Endothelial cell of umbilical vein (primary cell): Measurements from ENCODE around the gene CASK. TPM values are rescaled to one million over a fixed set of nuclear protein-coding genes. Genes with fewer than 3 reads are reported as not detected.

Experiments
- BruUV-seq: library from RNA; stranded (reverse); fragments of 400-500 nt; replicated peaks from 2 replicates; lab custom pipeline; 2021; lab: Mats Ljungman, UMichigan
- CTCF ChIA-PET: fragments of 300-600, 350-600 bp; sonication (Branson Sonifier 250); formaldehyde crosslinking; loops from one replicate; lab custom pipeline; 2021; ENCODE audit warnings: antibody characterized with exemption, inconsistent platforms; lab: Charles Lee
- POLR2A ChIA-PET: fragments of 300-600, 350-600 bp; sonication (Branson Sonifier 250); formaldehyde crosslinking; loops from one replicate; lab custom pipeline; 2021; ENCODE audit warnings: antibody characterized with exemption, inconsistent platforms; lab: Charles Lee
- DNase-seq: peaks from one replicate; pipeline ENCODE4 v3.0.0-alpha.2; 2011; ENCODE audit warnings: low read depth, low spot score
- FAIRE-seq: peaks from 2 replicates; lab custom pipeline; 2011; peaks lifted over from hg19 to GRCh38; lab: Jason Lieb, UNC
- H2AFZ ChIP-seq: 2 replicates; pipeline ENCODE4 v1.6.0; 2012; ENCODE audit warnings: low read depth, low read length, control low read depth, inconsistent platforms
- H3K27ac ChIP-seq: 2 replicates; pipeline ENCODE4 v1.5.1; 2011; ENCODE audit warnings: low read depth, mild to moderate bottlenecking, control low read depth, low read length, moderate library complexity; ENCODE audit not compliant: insufficient read depth
- H3K27me3 ChIP-seq, 2 experiments: 2 replicates each; pipeline versions ENCODE4 v1.6.0 to v1.6.1; 2011; ENCODE audit warnings: low read length in 2 of 2, mixed read lengths in 1 of 2; ENCODE audit not compliant: control insufficient read depth in 2 of 2, insufficient read depth in 2 of 2
- H3K36me3 ChIP-seq, 2 experiments: 2 replicates in 1 of 2; 3 replicates in 1 of 2; pipeline ENCODE4 v1.5.1; 2011; ENCODE audit warnings: low read length in 2 of 2, mild to moderate bottlenecking in 1 of 2, moderate library complexity in 1 of 2; ENCODE audit not compliant: control insufficient read depth in 2 of 2, insufficient read depth in 2 of 2; ENCODE audit errors: extremely low read depth in 1 of 2
- H3K4me1 ChIP-seq: 3 replicates; pipeline ENCODE4 v1.5.1; 2011; ENCODE audit warnings: mild to moderate bottlenecking, low read length; ENCODE audit not compliant: control insufficient read depth, insufficient read depth; ENCODE audit errors: extremely low read depth
- H3K4me2 ChIP-seq: 2 replicates; pipeline ENCODE4 v1.6.1; 2011; ENCODE audit warnings: low read length, control low read depth, mixed read lengths; ENCODE audit not compliant: insufficient read depth
- H3K4me3 ChIP-seq, 3 experiments: fragments of 200-600 bp in 1 of 3; sonication (generic), shearing (Covaris generic) in 1 of 3; replicated peaks in 1 of 3; 2 replicates each; pipeline ENCODE4 v1.5.1; 2011 to 2016; ENCODE audit warnings: control low read depth in 3 of 3, low read length in 3 of 3, mild to moderate bottlenecking in 2 of 3, inconsistent platforms in 1 of 3, low read depth in 1 of 3, moderate library complexity in 1 of 3; ENCODE audit not compliant: insufficient read depth in 1 of 3
- H3K79me2 ChIP-seq: 2 replicates; pipeline ENCODE4 v1.6.0; 2012; ENCODE audit warnings: low read length, inconsistent platforms; ENCODE audit not compliant: control insufficient read depth, insufficient read depth
- H3K9ac ChIP-seq: replicated peaks from 2 replicates; pipeline ENCODE3; 2011; ENCODE audit warnings: low read length, control low read depth; ENCODE audit not compliant: insufficient read depth; ENCODE audit errors: extremely low read depth
- H3K9me1 ChIP-seq: replicated peaks from 3 replicates; pipeline ENCODE4 v1.6.0; 2011; ENCODE audit warnings: mild to moderate bottlenecking, low read length; ENCODE audit not compliant: control insufficient read depth, insufficient read depth; ENCODE audit errors: extremely low read depth
- H3K9me3 ChIP-seq: replicated peaks from 2 replicates; pipeline ENCODE4 v1.5.1; 2012; ENCODE audit warnings: low read length, inconsistent platforms; ENCODE audit not compliant: control insufficient read depth, insufficient read depth
- H4K20me1 ChIP-seq: replicated peaks from 2 replicates; pipeline ENCODE3; 2011; ENCODE audit warnings: mild to moderate bottlenecking, low read length; ENCODE audit not compliant: control insufficient read depth, insufficient read depth; ENCODE audit errors: extremely low read depth
- EZH2 ChIP-seq: IDR thresholded peaks from 2 replicates; pipeline ENCODE4 v1.6.1; 2012; ENCODE audit warnings: borderline replicate concordance, low read depth, mild to moderate bottlenecking, moderate library complexity, low read length, inconsistent platforms; ENCODE audit not compliant: severe bottlenecking
- FOS ChIP-seq: IDR thresholded peaks from 2 replicates; pipeline ENCODE4 v1.6.1; 2011; ENCODE audit warnings: mild to moderate bottlenecking, low read length, moderate library complexity, borderline replicate concordance; ENCODE audit not compliant: insufficient read depth
- GATA2 ChIP-seq: IDR thresholded peaks from 2 replicates; pipeline ENCODE4 v1.7.0; 2011; ENCODE audit warnings: low read depth, mild to moderate bottlenecking, moderate library complexity, mixed read lengths, low read length; ENCODE audit not compliant: insufficient read length, insufficient read depth
- JUN ChIP-seq: IDR thresholded peaks from 2 replicates; pipeline ENCODE4 v1.6.1; 2011; ENCODE audit warnings: borderline replicate concordance, low read depth; ENCODE audit not compliant: insufficient read length, insufficient read depth
- MAX ChIP-seq: IDR thresholded peaks from 2 replicates; pipeline ENCODE4 v1.6.1; 2011; ENCODE audit not compliant: insufficient read depth, insufficient read length
- MYC ChIP-seq: IDR thresholded peaks from one replicate; pipeline ENCODE4 v1.6.1; 2011; ENCODE audit warnings: mild to moderate bottlenecking, low read depth, low read length
- POLR2A ChIP-seq: IDR thresholded peaks from 2 replicates; pipeline ENCODE4 v1.6.1; 2012; ENCODE audit warnings: low read depth, mild to moderate bottlenecking, control low read depth, low read length
- POLR2AphosphoS5 ChIP-seq: IDR thresholded peaks from 2 replicates; pipeline ENCODE4 v1.6.1; 2012; ENCODE audit warnings: low read depth, mild to moderate bottlenecking, control low read depth, low read length, moderate library complexity; ENCODE audit not compliant: insufficient read depth
- dilution Hi-C: fragments of 300-500 bp; cut with MboI; formaldehyde crosslinking; loops from one replicate; pipeline ENCODE4 v1.15.0; 2019; ENCODE audit warnings: low sequenced_read_pairs; ENCODE audit not compliant: extremely low pct_ligation_motif_present
- intact Hi-C: fragments of 100-400 bp; cut with micrococcal nuclease; formaldehyde crosslinking; loops from one replicate; pipeline ENCODE4 v1.10.0; 2022
- polyA plus RNA-seq, 4 experiments: library from polyadenylated mRNA; depleted of rRNA in 3 of 4; stranded (reverse) in 3 of 4; unstranded in 1 of 4; fragments of >200 nt; gene quantifications; 2 replicates each; pipeline versions ENCODE4 v1.2.1 to v1.2.3, GENCODE V29; 2011 to 2012; ENCODE audit warnings: missing spikeins in 1 of 4
- total RNA-seq: library from RNA; stranded (reverse); gene quantifications from 2 replicates; pipeline ENCODE4 v1.2.3, GENCODE V29; 2021
- TF ChIP-seq, protein P1 (sequence below), 2 donors: IDR thresholded peaks; 1 replicate in 1 of 2; 2 replicates in 1 of 2; pipeline ENCODE4 v1.5.1; 2011; ENCODE audit warnings: low read length in 2 of 2, mild to moderate bottlenecking in 2 of 2, moderate library complexity in 2 of 2, control low read depth in 1 of 2, inconsistent platforms in 1 of 2, low read depth in 1 of 2; ENCODE audit not compliant: insufficient read depth in 1 of 2; ENCODE audit errors: extremely low read depth in 1 of 2

The CASK gene
- total and polyA plus RNA-seq, 2 donors (not counting 3 experiments of a cell fraction or from before 2014, with no cell fraction given): 6.4 to 30.4 TPM

GRCh38 chrX:41913476-41913875, 9.9 kb downstream of the CASK start:
- Histone ChIP-seq H3K9me1 (no peaks in the 10 kb centered on the region), H3K4me1 (no peaks in the 10 kb centered on the region), H3K4me3 (no peak overlapping the region), H3K9ac (no peak overlapping the region), H3K4me2 (no peak overlapping the region), H4K20me1 (no peaks in the 10 kb centered on the region), H3K27ac (no peak overlapping the region), H3K79me2 (peaks cover 7% of the 10 kb centered on the region), H2AFZ (no peak overlapping the region), H3K27me3 (no peaks in the 10 kb centered on the region), H3K9me3 (no peaks in the 10 kb centered on the region), H3K36me3 (no peaks in the 10 kb centered on the region)
- dilution Hi-C loops: no loop called here
- CTCF ChIA-PET: no interaction called here
- no TSS peak for BruUV-seq
- POLR2A ChIA-PET: no interaction called here
- TF ChIP-seq, protein P1, sequence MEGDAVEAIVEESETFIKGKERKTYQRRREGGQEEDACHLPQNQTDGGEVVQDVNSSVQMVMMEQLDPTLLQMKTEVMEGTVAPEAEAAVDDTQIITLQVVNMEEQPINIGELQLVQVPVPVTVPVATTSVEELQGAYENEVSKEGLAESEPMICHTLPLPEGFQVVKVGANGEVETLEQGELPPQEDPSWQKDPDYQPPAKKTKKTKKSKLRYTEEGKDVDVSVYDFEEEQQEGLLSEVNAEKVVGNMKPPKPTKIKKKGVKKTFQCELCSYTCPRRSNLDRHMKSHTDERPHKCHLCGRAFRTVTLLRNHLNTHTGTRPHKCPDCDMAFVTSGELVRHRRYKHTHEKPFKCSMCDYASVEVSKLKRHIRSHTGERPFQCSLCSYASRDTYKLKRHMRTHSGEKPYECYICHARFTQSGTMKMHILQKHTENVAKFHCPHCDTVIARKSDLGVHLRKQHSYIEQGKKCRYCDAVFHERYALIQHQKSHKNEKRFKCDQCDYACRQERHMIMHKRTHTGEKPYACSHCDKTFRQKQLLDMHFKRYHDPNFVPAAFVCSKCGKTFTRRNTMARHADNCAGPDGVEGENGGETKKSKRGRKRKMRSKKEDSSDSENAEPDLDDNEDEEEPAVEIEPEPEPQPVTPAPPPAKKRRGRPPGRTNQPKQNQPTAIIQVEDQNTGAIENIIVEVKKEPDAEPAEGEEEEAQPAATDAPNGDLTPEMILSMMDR (IDR thresholded peaks at IDR 0.05; ENCODE audit: extremely low read depth in 1 of 2, insufficient read depth in 1 of 2, low read depth in 1 of 2, low read length in 2 of 2): no peak
- no peak for TF ChIP-seq POLR2A
- no peak for TF ChIP-seq MYC
- no peak for TF ChIP-seq JUN
- no peak for TF ChIP-seq GATA2
- TF ChIP-seq FOS: no peak
- TF ChIP-seq MAX: no peak
- no peak for TF ChIP-seq EZH2
- TF ChIP-seq POLR2AphosphoS5: no peak
- no peak for DNase-seq
- FAIRE-seq: no peak
- intact Hi-C loops: no loop called here
